Mesenchymal stem cell (in vitro differentiated cells and primary cell): ENCODE measurements around the gene APCDD1.

Experiments used
- DNase-seq: peaks from one replicate; pipeline ENCODE4 v3.0.0-alpha.2; 2013
- H2AFZ ChIP-seq: one replicate; pipeline ENCODE4 v1.6.1; 2013; ENCODE audit warnings: low read depth, mild to moderate bottlenecking, control low read depth, inconsistent platforms, low read length, moderate library complexity
- H2AK5ac ChIP-seq: 2 replicates; pipeline ENCODE4 v1.6.1; 2013; ENCODE audit warnings: low read length, moderate library complexity, mild to moderate bottlenecking, inconsistent platforms; ENCODE audit not compliant: severe bottlenecking
- H2BK120ac ChIP-seq: one replicate; pipeline ENCODE4 v1.6.1; 2013; ENCODE audit warnings: low read depth, mild to moderate bottlenecking, inconsistent platforms, low read length, moderate library complexity
- H2BK12ac ChIP-seq, 2 experiments: one replicate each; pipeline ENCODE4 v1.6.1; 2013; ENCODE audit warnings: inconsistent platforms in 2 of 2, low read length in 2 of 2, mild to moderate bottlenecking in 2 of 2, moderate library complexity in 2 of 2, control low read depth in 1 of 2
- H2BK15ac ChIP-seq: one replicate; pipeline ENCODE4 v1.6.1; 2013; ENCODE audit warnings: mild to moderate bottlenecking, low read depth, inconsistent platforms; ENCODE audit not compliant: poor library complexity, severe bottlenecking
- H2BK5ac ChIP-seq: 2 replicates; pipeline ENCODE4 v1.6.1; 2013; ENCODE audit warnings: low read depth, mild to moderate bottlenecking, low read length, control low read depth, inconsistent platforms; ENCODE audit not compliant: poor library complexity, severe bottlenecking
- H3K14ac ChIP-seq, 2 experiments: one replicate each; pipeline ENCODE4 v1.6.1; 2013; ENCODE audit warnings: inconsistent platforms in 2 of 2, low read length in 2 of 2, control low read depth in 1 of 2, mild to moderate bottlenecking in 1 of 2, moderate library complexity in 1 of 2
- H3K18ac ChIP-seq, 2 experiments: one replicate each; pipeline ENCODE4 v1.6.1; 2013; ENCODE audit warnings: inconsistent platforms in 2 of 2, low read length in 2 of 2, control low read depth in 1 of 2, low read depth in 1 of 2, mild to moderate bottlenecking in 1 of 2
- H3K23ac ChIP-seq, 2 experiments: one replicate each; pipeline ENCODE4 v1.6.1; 2013; ENCODE audit warnings: inconsistent platforms in 2 of 2, low read length in 2 of 2, mild to moderate bottlenecking in 2 of 2, moderate library complexity in 2 of 2, control low read depth in 1 of 2
- H3K27ac ChIP-seq: 2 replicates; pipeline ENCODE4 v1.5.1; 2013; ENCODE audit warnings: mild to moderate bottlenecking, moderate library complexity, low read length, control low read depth, inconsistent platforms; ENCODE audit not compliant: poor library complexity, severe bottlenecking
- H3K27me3 ChIP-seq, 2 experiments: 2 replicates each; pipeline versions ENCODE4 v1.6.1 to v1.7.0; 2013; ENCODE audit warnings: low read length in 2 of 2, mild to moderate bottlenecking in 2 of 2, moderate library complexity in 2 of 2, control low read depth in 1 of 2, inconsistent platforms in 1 of 2; ENCODE audit not compliant: control insufficient read depth in 1 of 2, insufficient read depth in 1 of 2
- H3K36me3 ChIP-seq, 2 experiments: 2 replicates each; pipeline versions ENCODE4 v1.6.1 to v1.7.0; 2013; ENCODE audit warnings: low read length in 2 of 2, control low read depth in 1 of 2, inconsistent platforms in 1 of 2, low read depth in 1 of 2, mild to moderate bottlenecking in 1 of 2; ENCODE audit not compliant: insufficient read depth in 2 of 2, control insufficient read depth in 1 of 2
- H3K4ac ChIP-seq, 2 experiments: one replicate each; pipeline ENCODE4 v1.6.1; 2013; ENCODE audit warnings: inconsistent platforms in 2 of 2, low read length in 2 of 2, mild to moderate bottlenecking in 2 of 2, moderate library complexity in 2 of 2, control low read depth in 1 of 2, low read depth in 1 of 2
- H3K4me1 ChIP-seq: 2 replicates; pipeline ENCODE4 v1.6.1; 2013; ENCODE audit warnings: low read depth, low read length, control low read depth; ENCODE audit not compliant: control insufficient read depth, insufficient read depth
- H3K4me2 ChIP-seq: 2 replicates; pipeline ENCODE4 v1.6.1; 2013; ENCODE audit warnings: low read length, mild to moderate bottlenecking, inconsistent platforms; ENCODE audit not compliant: poor library complexity, severe bottlenecking
- H3K4me3 ChIP-seq, 2 experiments: 2 replicates each; pipeline versions ENCODE4 v1.5.1 to v1.7.0; 2013; ENCODE audit warnings: low read length in 2 of 2, mild to moderate bottlenecking in 2 of 2, control low read depth in 1 of 2, low read depth in 1 of 2; ENCODE audit not compliant: insufficient read depth in 1 of 2
- H3K79me1 ChIP-seq: replicated peaks from 2 replicates; pipeline ENCODE4 v1.6.1; 2013; ENCODE audit warnings: mild to moderate bottlenecking, control low read depth, low read length, inconsistent platforms; ENCODE audit not compliant: poor library complexity, severe bottlenecking
- H3K9ac ChIP-seq: 2 replicates; pipeline ENCODE4 v1.7.0; 2013; ENCODE audit warnings: mild to moderate bottlenecking, low read length, moderate library complexity
- H3K9me3 ChIP-seq: 2 replicates; pipeline ENCODE4 v1.7.0; 2013; ENCODE audit warnings: mild to moderate bottlenecking, low read length; ENCODE audit not compliant: control insufficient read depth
- H4K8ac ChIP-seq: one replicate; pipeline ENCODE4 v1.6.1; 2013; ENCODE audit warnings: inconsistent platforms, mild to moderate bottlenecking, low read length, moderate library complexity
- H4K91ac ChIP-seq: one replicate; pipeline ENCODE4 v1.6.1; 2013; ENCODE audit warnings: mild to moderate bottlenecking, low read length, inconsistent platforms
- WGBS: methylation state at CpG from one replicate; pipeline ENCODE4 v1.1.7; 2013; ENCODE audit warnings: mixed read lengths; 5-methylcytosine and 5-hydroxymethylcytosine counted together

The APCDD1 gene

DNA sequence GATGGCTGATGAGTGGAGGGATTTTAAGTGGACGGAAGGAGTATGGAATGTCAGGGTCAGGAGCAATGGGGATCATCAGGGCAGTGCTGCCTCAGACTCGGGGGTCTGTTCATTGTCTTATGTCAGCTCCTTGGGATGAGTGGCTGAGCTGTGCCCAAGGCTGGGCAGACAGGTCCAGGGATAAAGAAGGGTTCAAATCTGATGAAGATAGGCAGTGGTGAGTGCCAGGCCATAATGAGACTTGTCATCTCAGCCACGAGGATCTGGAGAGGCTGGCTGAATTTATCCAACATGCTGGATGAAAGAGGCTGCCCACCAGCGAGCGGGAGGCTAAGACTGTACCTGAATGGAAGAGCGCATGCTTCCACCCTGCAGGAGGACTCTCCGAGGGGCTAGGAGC, 46.3 kb upstream of the APCDD1 start:
- DNase-seq, result no peak
- 62% methylated on average over 7 of the region's 7 CpGs for WGBS

GRCh38 chr18:10409041-10409440, 45.4 kb upstream of the APCDD1 start:
- Histone ChIP-seq H3K23ac (no peak overlapping the region), H3K27ac (no peak overlapping the region), H3K14ac (no peak overlapping the region), H3K4ac (no peak overlapping the region), H2BK15ac (no peak overlapping the region), H2BK12ac (no peak overlapping the region), H2AFZ (no peak overlapping the region), H4K8ac (no peak overlapping the region), H3K4me1 (peaks cover 7% of the 10 kb centered on the region), H3K9me3 (no peaks in the 10 kb centered on the region), H3K36me3 (no peaks in the 10 kb centered on the region), H3K18ac (no peak overlapping the region), H4K91ac (no peak overlapping the region), H2BK120ac (no peak overlapping the region), H3K27me3 (peaks cover 6 to 40% of the 10 kb centered on the region in 2 experiments), H2AK5ac (no peak overlapping the region), H3K4me2 (no peak overlapping the region), H3K79me1 (no peaks in the 10 kb centered on the region), H3K4me3 (no peak overlapping the region), H2BK5ac (no peak overlapping the region), H3K9ac (no peak overlapping the region)
- no peak for DNase-seq

More for the DNA sequence above, 46.3 kb upstream of the APCDD1 start:
- Histone ChIP-seq H2BK5ac (no peak overlapping the region), H3K27ac (no peak overlapping the region), H3K4me2 (no peak overlapping the region), H4K91ac (no peak overlapping the region), H3K9ac (no peak overlapping the region), H2BK15ac (no peak overlapping the region), H3K27me3 (peaks cover 3 to 41% of the 10 kb centered on the region in 2 experiments), H2AK5ac (no peak overlapping the region), H2AFZ (no peak overlapping the region), H3K23ac (no peak overlapping the region), H2BK12ac (no peak overlapping the region), H3K4ac (no peak overlapping the region), H3K4me3 (no peak overlapping the region), H3K9me3 (no peaks in the 10 kb centered on the region), H3K4me1 (peaks cover 7% of the 10 kb centered on the region), H2BK120ac (no peak overlapping the region), H3K79me1 (no peaks in the 10 kb centered on the region), H3K36me3 (no peaks in the 10 kb centered on the region), H3K18ac (no peak overlapping the region), H3K14ac (no peak overlapping the region), H4K8ac (no peak overlapping the region)

- H3K9ac ChIP-seq, result no peak overlapping the region
- no peaks in the 10 kb centered on the region for H3K79me1 ChIP-seq
- H3K18ac ChIP-seq, result no peak overlapping the region
- peaks cover 11 to 29% of the 10 kb centered on the region in 2 experiments for H3K27me3 ChIP-seq
- H2BK120ac ChIP-seq, result no peak overlapping the region
- no peak overlapping the region for H4K8ac ChIP-seq
- no peak overlapping the region for H3K23ac ChIP-seq
- no peak overlapping the region for H2BK15ac ChIP-seq
- H3K36me3 ChIP-seq, result no peaks in the 10 kb centered on the region
- H2BK5ac ChIP-seq, result no peak overlapping the region
- no peak overlapping the region for H3K4me3 ChIP-seq
- H4K91ac ChIP-seq, result no peak overlapping the region
- WGBS, result 81% methylated on average over 11 of the region's 11 CpGs
- H3K4me2 ChIP-seq, result no peak overlapping the region
- no peak overlapping the region for H3K14ac ChIP-seq
- DNase-seq, result no peak
- no peak overlapping the region for H2BK12ac ChIP-seq
- no peaks in the 10 kb centered on the region for H3K9me3 ChIP-seq
- H3K4me1 ChIP-seq, result peaks cover 7% of the 10 kb centered on the region
- H2AFZ ChIP-seq, result no peak overlapping the region
- H2AK5ac ChIP-seq, result no peak overlapping the region
- H3K4ac ChIP-seq, result no peak overlapping the region
- no peak overlapping the region for H3K27ac ChIP-seq
These were observed 43.7 kb upstream of the APCDD1 start for GRCh38 chr18:10410472-10411308.

GRCh38 chr18:10412933-10413332, 41.5 kb upstream of the APCDD1 start:
- Histone ChIP-seq H3K4me3 (no peak overlapping the region), H3K9ac (no peak overlapping the region), H3K18ac (no peak overlapping the region), H3K27ac (no peak overlapping the region), H4K91ac (no peak overlapping the region), H3K9me3 (no peaks in the 10 kb centered on the region), H2BK5ac (no peak overlapping the region), H2AK5ac (no peak overlapping the region), H3K4ac (no peak overlapping the region), H3K27me3 (peaks cover 10 to 19% of the 10 kb centered on the region in 2 experiments), H3K4me1 (peaks cover 5% of the 10 kb centered on the region), H4K8ac (no peak overlapping the region), H2BK12ac (peak overlapping the region in 1 of 2 experiments; percentile 63), H2BK120ac (no peak overlapping the region), H3K23ac (no peak overlapping the region), H2BK15ac (no peak overlapping the region), H3K14ac (no peak overlapping the region), H3K36me3 (no peaks in the 10 kb centered on the region), H3K4me2 (no peak overlapping the region), H2AFZ (no peak overlapping the region), H3K79me1 (no peaks in the 10 kb centered on the region)
- WGBS, result 97% methylated on average over 5 of the region's 5 CpGs
- no peak for DNase-seq
